ENCODE measurements around the gene NR2C2. TPM values are rescaled to one million over a fixed set of nuclear protein-coding genes. Genes with fewer than 3 reads are reported as not detected.

The NR2C2 gene
- total and polyA plus RNA-seq, 8 donors, result 5.0 to 73.6 (median 15.5) TPM

DNA sequence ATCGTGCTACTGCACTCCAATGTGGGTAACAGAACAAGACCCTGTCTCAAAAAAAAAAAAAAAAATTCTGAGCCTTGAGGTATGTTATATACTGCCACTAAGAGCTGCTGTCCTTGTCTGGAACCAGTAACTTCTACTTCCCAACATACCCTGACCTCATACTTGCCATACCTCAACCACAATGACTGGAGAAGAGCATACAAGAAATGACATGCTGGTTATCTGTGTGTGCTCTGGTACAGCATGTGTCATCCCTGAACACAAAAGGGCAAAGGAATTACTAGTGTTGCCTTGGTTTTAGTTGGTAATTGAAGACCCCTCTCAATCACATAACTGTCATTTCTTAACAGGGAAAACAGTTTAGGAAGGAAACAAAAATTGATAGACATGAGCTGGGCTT is 63.3 kb downstream of the NR2C2 start:
- Histone ChIP-seq H3K9me3 (no peaks in the 10 kb centered on the region), H3K4me3 (no peak overlapping the region), H3K27me3 (no peaks in the 10 kb centered on the region), H3K36me3 (peaks cover 19 to 84% (median 75%) of the 10 kb centered on the region in 4 donors), H3K4me1 (peaks cover 0 to 4% (median 0%) of the 10 kb centered on the region in 4 donors), H3K27ac (no peak overlapping the region)
- TF ChIP-seq POLR2A (IDR thresholded peaks at IDR 0.05), result no peak
- no peak for TF ChIP-seq POLR2AphosphoS5 (IDR thresholded peaks at IDR 0.05)
- TF ChIP-seq, protein P1, sequence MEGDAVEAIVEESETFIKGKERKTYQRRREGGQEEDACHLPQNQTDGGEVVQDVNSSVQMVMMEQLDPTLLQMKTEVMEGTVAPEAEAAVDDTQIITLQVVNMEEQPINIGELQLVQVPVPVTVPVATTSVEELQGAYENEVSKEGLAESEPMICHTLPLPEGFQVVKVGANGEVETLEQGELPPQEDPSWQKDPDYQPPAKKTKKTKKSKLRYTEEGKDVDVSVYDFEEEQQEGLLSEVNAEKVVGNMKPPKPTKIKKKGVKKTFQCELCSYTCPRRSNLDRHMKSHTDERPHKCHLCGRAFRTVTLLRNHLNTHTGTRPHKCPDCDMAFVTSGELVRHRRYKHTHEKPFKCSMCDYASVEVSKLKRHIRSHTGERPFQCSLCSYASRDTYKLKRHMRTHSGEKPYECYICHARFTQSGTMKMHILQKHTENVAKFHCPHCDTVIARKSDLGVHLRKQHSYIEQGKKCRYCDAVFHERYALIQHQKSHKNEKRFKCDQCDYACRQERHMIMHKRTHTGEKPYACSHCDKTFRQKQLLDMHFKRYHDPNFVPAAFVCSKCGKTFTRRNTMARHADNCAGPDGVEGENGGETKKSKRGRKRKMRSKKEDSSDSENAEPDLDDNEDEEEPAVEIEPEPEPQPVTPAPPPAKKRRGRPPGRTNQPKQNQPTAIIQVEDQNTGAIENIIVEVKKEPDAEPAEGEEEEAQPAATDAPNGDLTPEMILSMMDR (IDR thresholded peaks at IDR 0.05), result no peak
- TF ChIP-seq EP300 (IDR thresholded peaks at IDR 0.05), result no peak
- WGBS, 5 donors, result 94 to 100% (median 96%) methylated on average over 1 of the region's 1 CpG
- DNase-seq, result no peak
- intact Hi-C loops (cut with DNase I; ENCODE audit: low total_unique reads), result no loop called here

DNA sequence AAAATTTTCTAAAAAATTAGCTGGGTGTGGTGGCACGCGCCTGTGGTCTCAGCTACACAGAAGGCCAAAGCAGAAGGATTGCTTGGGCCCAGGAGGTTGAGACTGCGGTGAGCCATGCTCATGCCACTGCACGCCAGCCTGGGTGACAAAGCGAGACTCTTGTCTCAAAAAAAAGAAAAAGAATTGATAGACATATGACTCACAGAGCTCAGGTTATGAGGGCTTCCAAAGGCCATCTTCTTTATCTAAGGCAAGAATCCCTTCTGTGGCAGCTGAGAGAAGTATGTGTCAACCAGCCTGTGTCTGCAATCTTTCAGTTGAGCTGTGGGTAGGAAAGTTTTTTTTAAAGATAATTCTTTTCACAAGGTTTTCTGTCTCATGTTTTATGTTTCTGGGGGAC is 63.8 kb downstream of the NR2C2 start:
- Histone ChIP-seq H3K27ac (no peak overlapping the region), H3K9me3 (no peaks in the 10 kb centered on the region), H3K36me3 (peaks cover 23 to 84% (median 76%) of the 10 kb centered on the region in 4 donors), H3K4me3 (no peak overlapping the region), H3K27me3 (no peaks in the 10 kb centered on the region), H3K4me1 (peaks cover 0 to 4% (median 0%) of the 10 kb centered on the region in 4 donors)
- 95 to 99% (median 96%) methylated on average over 5 of the region's 5 CpGs for WGBS, 5 donors
- intact Hi-C loops (cut with DNase I; ENCODE audit: low total_unique reads), result no loop called here
- TF ChIP-seq POLR2A (IDR thresholded peaks at IDR 0.05) (no peak), EP300 (IDR thresholded peaks at IDR 0.05) (no peak), POLR2AphosphoS5 (IDR thresholded peaks at IDR 0.05) (no peak)
- TF ChIP-seq, protein P1 (IDR thresholded peaks at IDR 0.05), result no peak
- no peak for DNase-seq

DNA sequence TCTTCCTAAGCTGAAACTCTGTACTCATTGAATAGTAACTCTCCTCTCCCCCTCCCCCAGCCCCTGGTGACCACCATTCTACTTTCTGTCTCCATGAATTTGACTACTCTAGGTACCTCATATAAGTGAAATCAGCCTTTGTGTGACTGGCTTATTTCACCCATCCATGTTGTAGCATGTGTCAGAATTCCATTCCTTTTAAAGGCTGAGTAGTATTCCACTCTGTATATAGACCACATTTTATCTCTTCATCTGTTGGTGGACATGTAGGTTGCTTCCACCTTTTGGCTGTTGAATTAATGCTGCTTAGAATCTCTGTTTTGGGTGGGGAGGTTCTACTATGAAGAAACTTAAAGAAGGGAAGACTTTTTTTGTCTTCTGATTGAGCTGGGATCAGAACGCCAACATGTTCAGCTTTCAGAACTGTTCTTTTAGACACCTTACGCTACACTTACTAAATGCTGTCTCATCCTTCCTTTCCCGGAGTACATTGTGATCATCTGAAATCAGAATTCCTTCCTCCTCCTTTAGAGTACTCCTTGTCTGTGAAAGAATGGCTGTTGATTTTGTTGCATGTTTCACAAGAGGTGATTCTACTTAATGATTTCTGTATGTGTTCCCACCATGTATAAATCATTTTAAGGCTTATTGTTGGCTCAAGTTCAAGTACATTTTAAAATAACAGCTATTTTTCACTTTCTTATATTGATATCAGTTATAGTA is 67.4 kb downstream of the NR2C2 start:
- H3K27ac ChIP-seq, result no peak overlapping the region
- no peak for DNase-seq
- H3K4me3 ChIP-seq, result no peak overlapping the region
- no peaks in the 10 kb centered on the region for H3K9me3 ChIP-seq
- H3K4me1 ChIP-seq, result no peaks in the 10 kb centered on the region
- intact Hi-C loops (cut with DNase I; ENCODE audit: low total_unique reads), result no loop called here
- peaks cover 28 to 93% (median 89%) of the 10 kb centered on the region in 4 donors for H3K36me3 ChIP-seq
- no peaks in the 10 kb centered on the region for H3K27me3 ChIP-seq
- no peak for TF ChIP-seq EP300 (IDR thresholded peaks at IDR 0.05)
- WGBS, 5 donors, result 84 to 100% (median 97%) methylated on average over 3 of the region's 3 CpGs

DNA sequence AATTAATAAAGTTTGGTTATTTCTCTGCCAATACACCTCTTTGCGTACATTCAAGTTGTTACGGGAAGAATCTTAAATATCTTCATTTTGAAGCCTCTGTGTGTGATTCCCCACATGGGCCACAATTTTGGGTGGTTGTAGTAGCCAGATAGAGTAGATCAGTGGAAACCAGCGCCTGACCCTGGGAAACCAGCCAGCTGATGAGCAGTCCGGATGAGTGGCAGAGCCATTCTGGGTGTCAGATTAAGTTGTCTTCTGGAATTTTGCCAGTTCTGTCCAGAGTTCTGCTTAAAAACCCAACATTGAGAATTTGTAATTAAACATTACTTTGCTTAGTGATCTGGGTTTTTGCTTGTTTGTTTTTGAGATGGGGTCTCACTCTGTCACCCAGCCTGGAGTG is 68.1 kb downstream of the NR2C2 start:
- H3K36me3 ChIP-seq, result peaks cover 35 to 96% (median 95%) of the 10 kb centered on the region in 4 donors
- TF ChIP-seq, protein P1 (IDR thresholded peaks at IDR 0.05), result no peak
- no peak for TF ChIP-seq EP300 (IDR thresholded peaks at IDR 0.05)
- TF ChIP-seq POLR2AphosphoS5 (IDR thresholded peaks at IDR 0.05), result no peak
- no peak for TF ChIP-seq POLR2A (IDR thresholded peaks at IDR 0.05)
- H3K9me3 ChIP-seq, result no peaks in the 10 kb centered on the region
- H3K4me3 ChIP-seq, result no peak overlapping the region
- H3K27me3 ChIP-seq, result no peaks in the 10 kb centered on the region
- H3K27ac ChIP-seq, result no peak overlapping the region
- 87 to 96% (median 90%) methylated on average over 3 to 4 of the region's 4 CpGs for WGBS, 5 donors
- no peaks in the 10 kb centered on the region for H3K4me1 ChIP-seq
- DNase-seq, result no peak
- intact Hi-C loops (cut with DNase I; ENCODE audit: low total_unique reads), result no loop called here

DNA sequence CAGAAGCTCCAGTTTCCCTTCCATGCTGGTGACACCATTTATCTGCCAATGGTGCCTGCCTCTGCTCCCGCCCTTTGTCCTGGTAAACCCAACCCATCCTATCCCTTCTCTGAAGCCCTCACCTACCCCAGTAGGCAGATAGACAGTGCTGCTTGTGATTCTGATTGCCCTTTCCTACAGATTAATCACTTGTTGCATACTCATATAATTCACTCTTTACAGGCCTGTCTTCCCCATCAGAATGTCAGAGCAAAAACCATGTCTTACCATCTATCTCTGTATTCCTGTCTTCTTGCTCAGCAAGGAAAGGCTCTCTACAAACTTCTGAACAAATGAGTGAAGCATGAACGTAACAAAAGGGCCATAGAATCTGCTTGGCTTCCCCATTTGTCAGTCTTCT is 69.8 kb downstream of the NR2C2 start:
- H3K4me3 ChIP-seq, result no peak overlapping the region
- 89 to 98% (median 92%) methylated on average over 2 of the region's 2 CpGs for WGBS, 5 donors
- no peaks in the 10 kb centered on the region for H3K27me3 ChIP-seq
- H3K27ac ChIP-seq, result no peak overlapping the region
- H3K36me3 ChIP-seq, result peaks cover 51 to 100% (median 97%) of the 10 kb centered on the region in 4 donors
- H3K9me3 ChIP-seq, result no peaks in the 10 kb centered on the region
- no peak for DNase-seq
- H3K4me1 ChIP-seq, result no peaks in the 10 kb centered on the region
- no peak for TF ChIP-seq POLR2A (IDR thresholded peaks at IDR 0.05)
- TF ChIP-seq EP300 (IDR thresholded peaks at IDR 0.05), result no peak
- no peak for TF ChIP-seq POLR2AphosphoS5 (IDR thresholded peaks at IDR 0.05)
- TF ChIP-seq, protein P1 (IDR thresholded peaks at IDR 0.05), result no peak
- intact Hi-C loops (cut with DNase I; ENCODE audit: low total_unique reads), result no loop called here
